GM19467 (cell line): Measurements from ENCODE around the gene PLCL1.

Experiments used
- ATAC-seq: cut with Tn5 transposase; IDR thresholded peaks from one replicate; pipeline ENCODE4 v1.9.1; 2021; ENCODE audit warnings: mild to moderate bottlenecking, moderate library complexity; ENCODE audit not compliant: unreplicated experiment

PLCL1 gene

GRCh38 chr2:197920592-197921201, 116.3 kb downstream of the PLCL1 start:
- ATAC-seq, result no peak

DNA sequence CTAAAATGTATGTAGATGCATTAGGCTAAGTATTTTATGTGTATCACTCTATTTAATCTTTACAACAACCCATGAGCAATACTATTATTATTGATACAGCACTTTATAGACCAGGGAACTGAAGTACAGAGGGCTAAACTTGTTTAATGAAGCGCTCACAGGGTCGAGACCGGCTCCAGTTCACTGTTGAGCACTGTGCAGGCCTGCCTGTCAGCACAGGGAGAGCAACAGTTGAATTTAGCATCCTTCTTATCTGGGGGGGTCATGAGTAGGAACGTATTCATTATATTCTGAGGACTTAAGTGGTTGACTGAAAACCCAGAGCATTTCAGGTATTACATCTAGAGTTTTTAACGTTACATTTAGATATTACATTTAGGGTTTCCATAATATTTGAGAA, 120.1 kb downstream of the PLCL1 start:
- no peak for ATAC-seq

GRCh38 chr2:197925204-197925603, 120.8 kb downstream of the PLCL1 start:
- ATAC-seq, result no peak

DNA sequence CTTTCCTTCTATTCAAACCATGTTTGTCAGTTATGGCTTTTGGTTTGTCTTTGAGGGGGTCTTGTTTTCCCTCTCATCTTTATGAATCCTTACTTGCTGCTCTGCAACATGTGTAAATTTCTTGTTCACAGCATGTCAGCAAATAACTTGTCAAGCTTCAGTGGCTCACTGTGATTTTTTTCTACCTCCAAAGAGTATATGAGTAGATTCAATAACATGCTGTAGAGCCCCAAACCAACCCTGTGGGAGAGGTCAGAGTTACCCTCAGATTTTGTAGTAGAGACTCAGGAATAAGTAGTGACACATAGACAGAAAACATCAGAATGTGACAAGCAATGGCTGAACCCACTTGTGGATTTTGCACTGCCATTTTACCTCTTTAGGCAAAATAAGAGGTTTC, 121.6 kb downstream of the PLCL1 start:
- ATAC-seq, result no peak

- ATAC-seq, result no peak
Observed at GRCh38 chr2:197926673-197927072, 122.3 kb downstream of the PLCL1 start.

GRCh38 chr2:197927994-197928393, 123.6 kb downstream of the PLCL1 start:
- ATAC-seq, result no peak

GRCh38 chr2:197929008-197929885, 124.9 kb downstream of the PLCL1 start:
- ATAC-seq, result no peak

DNA sequence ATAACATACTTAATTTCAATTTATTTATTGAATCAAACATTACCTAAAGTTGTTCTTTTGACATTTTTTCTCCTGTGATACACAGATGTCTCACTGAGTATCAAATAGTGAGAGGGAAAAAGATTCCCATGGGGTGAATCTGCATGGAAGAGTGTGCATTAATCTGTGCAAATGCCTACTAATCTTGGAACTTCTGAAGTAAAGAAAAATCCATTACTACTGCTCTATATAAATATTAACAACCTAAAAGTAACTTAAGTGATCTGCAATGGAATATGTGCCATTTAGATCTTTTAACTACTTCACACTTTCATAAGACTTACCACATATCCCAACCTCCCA, 125.5 kb downstream of the PLCL1 start:
- no peak for ATAC-seq

DNA sequence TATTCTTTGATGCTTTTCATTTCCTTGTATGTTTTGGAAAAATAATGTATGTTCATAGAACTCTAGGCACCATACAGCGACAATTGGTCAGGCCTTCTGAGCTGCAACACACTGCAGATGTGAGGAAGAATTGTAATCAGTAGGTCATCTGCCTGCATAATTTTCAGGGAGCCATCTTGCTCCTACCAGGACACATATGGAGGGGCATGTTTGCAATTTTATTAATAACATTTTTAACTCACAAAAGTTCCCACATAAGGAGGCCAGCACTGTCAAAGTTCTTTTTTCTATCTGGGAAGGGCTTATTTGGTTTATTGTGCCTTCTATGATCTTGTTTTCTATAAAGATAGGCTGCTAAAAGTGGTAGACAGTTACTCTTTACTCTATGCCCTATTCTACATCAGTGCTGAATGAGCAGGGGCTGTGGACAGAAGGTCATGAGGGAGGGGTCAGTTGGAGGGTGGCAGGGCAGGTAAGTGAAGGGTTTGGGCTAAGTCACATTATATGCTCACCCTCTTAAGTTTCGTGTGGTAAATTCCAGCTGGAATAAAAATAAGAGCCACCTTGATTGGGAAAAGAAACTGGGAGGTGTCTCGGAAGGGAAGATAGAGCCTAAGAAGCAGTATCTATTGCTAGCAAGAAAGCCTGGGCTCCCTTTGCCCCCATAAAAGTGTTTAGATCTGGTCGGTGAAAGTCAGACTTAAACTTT, 126.3 kb downstream of the PLCL1 start:
- ATAC-seq, result no peak

DNA sequence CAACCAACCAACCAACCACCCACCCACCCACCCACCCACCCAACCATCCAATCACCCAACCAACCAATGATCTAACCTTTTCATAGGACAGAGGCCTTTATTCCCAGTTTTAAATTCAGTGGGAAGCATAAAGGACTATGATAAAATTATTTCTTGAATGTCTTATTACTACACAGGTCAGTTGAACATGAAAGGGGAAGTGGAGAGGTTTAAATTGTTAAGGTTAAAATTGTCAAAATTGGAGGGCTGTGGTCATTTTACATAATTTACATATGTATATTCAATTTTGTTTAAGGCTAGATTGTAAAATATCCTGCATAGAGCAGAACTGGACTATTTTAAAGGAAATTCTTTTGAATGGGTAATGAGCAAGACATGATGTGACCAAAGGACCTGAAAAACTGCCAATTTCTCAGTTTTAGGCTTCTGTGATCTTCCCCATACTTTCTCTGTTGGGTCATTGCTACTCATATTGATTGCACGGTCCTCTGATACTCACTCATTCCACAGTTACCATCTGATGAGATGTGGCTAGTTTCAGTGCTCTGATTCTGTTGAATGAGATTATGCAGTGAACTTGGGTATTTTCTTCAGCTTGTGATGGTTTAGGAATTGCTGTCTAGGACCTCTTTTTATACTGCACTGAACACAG, 127.4 kb downstream of the PLCL1 start:
- ATAC-seq, result no peak

DNA sequence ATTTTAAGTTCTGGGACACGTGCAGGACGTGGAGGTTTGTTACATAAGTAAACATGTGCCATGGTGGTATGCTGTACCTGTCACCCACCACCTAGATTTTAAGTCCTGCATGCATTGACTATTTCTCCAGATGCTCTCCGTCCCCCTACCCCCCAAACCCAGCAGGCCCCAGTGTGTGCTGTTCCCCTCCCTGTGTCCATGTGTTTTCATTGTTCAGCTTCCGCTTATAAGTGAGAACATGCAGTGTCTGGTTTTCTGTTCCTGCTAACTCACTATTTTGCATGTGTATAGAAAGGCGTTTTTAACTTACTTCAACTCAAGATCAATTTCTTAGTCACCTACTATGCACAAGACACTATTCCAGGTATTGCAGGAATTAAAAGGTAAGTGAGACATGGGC, 128.0 kb downstream of the PLCL1 start:
- no peak for ATAC-seq

DNA sequence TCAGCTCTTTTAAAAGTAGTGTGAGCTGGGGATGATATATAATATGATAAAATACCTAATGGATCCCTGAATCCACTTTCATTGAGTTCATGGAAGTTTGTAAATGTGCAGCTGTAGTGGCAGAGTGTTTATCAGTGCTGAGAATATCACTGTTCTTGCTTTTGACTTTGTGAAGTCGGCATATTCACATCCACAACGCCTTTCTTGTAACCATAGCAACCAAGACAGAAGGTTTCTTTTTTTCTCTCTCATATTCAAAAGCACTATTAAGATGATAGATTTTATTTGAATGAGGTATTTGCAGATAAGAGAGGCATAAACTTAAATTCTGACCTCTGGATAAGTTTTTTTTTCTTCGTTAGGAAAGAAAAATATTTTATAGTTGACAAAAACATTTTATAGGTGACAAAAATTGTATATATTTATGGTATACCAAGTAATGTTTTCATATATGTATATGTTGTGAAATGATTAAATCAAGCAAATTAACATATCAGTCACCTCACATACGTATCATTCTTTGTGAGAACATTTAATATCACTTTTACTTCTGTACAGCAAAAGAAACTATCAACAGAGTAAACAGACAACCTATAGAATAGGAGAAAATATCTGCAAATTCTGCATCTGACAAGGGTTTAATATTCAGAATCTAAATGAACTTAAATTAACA, 130.0 kb downstream of the PLCL1 start:
- ATAC-seq, result no peak

DNA sequence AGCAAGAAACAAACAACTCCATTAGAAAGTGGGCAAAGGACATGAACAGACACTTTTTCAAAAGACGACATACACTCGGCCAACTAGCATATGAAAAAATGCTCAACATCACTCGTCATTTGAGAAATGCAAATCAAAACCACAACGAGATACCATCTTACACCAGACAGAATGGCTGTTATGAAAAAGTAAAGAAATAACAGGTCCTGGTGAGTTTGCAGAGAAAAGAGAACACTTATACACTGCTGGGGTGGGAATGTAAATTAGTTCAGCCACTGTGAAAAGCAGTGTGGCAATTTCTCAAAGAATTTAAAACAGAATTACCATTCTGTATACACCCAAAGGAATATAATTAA, 130.5 kb downstream of the PLCL1 start:
- ATAC-seq, result no peak

DNA sequence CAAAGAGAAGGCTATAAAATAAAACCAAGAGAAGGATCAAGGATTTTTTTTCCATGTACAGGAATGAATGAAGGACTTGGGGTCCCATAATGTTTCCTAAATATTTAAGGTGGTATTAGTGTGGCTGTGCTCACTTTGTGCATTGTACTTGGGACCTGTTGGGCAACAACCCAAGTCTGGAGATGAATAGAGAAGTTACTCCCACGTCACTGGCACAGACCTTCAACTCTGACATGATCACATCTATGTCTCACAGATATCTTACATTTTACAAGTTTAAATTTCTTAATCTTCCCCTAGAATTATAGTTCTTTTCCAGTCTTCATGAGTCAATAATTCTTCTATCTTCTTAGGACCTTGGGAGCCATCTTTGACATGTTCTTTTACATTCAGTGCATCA, 133.4 kb downstream of the PLCL1 start:
- ATAC-seq, result no peak

DNA sequence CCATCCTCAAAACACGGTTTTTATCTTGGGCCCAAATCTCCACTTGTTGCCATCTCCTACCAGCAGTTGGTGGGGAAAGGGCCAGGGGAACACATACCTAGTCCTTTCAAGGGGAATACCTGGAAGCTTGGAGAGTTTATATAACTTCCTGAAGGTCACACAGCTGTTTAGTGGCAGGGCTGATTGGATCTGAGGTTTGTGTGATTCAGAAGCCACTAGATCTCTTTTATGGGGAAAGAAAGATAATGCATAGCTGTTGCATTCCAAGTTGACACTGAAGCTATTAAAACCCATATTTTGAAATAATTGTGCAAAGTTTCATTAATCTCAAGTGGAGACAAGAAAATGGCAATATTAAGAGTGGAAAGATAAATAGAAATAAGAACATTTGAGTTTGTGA, 134.2 kb downstream of the PLCL1 start:
- no peak for ATAC-seq

- no peak for ATAC-seq
Observed at GRCh38 chr2:197939787-197940186, 135.4 kb downstream of the PLCL1 start.

- no peak for ATAC-seq
Observed at GRCh38 chr2:197940382-197940781, 136.0 kb downstream of the PLCL1 start.

GRCh38 chr2:197941715-197942114, 137.3 kb downstream of the PLCL1 start:
- no peak for ATAC-seq

- no peak for ATAC-seq
Observed at GRCh38 chr2:197943731-197944130, 139.3 kb downstream of the PLCL1 start.

- no peak for ATAC-seq
Observed at GRCh38 chr2:197944416-197945096, 140.2 kb downstream of the PLCL1 start.
